ENCODE data around the gene MED13L.

MED13L gene

DNA sequence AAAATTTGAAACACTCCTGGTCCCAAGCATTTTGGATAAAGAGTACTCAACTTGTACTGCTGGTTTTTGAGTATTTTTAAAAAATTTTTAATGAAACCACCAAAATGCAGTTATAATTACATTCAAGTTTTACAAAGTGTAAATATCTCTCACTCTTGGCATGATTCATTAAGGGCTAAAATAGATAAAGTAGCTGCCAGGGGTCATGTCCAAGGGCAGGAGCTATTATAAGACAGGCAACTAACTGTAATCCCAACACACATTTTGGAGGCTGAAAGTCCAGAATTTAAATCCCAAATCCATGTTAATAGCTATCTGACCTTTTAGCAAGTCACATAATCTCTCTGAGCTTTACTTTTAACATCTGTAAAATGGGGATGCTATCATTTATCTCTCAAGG lies 207.6 kb downstream of the MED13L start:
- peaks cover 20 to 53% of the 10 kb centered on the region in 2 donors for H3K4me1 Mint-ChIP-seq
- no peaks in the 10 kb centered on the region for H3K27me3 Mint-ChIP-seq
- H3K4me3 Mint-ChIP-seq: no peak overlapping the region
- no peak for ATAC-seq (replicated peaks)
- no peaks in the 10 kb centered on the region for H3K9me3 Mint-ChIP-seq
- no peak for DNase-seq
- no peak overlapping the region for H3K27ac Mint-ChIP-seq
- H3K36me3 Mint-ChIP-seq: no peaks in the 10 kb centered on the region

DNA sequence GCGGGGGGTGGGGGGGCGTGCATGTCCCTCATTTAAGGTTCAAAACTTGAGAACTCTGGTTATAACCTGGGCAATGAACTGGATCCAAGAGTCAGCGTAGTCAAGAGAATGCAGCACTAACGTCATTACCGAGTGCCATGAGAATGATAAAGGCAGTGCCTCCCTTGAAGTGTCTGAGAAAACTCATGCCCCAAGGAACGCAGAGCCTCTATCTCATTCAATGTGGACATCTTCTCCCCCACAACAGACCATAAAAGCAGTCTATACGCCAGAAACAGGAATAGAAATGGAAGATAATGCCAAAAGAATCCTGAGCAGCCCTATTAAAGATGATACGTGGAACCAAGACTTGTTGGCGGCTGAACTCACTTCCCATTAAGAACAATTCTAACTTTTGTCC lies 208.6 kb downstream of the MED13L start:
- H3K4me3 Mint-ChIP-seq: no peak overlapping the region
- H3K36me3 Mint-ChIP-seq: no peaks in the 10 kb centered on the region
- no peak overlapping the region for H3K27ac Mint-ChIP-seq
- no peaks in the 10 kb centered on the region for H3K9me3 Mint-ChIP-seq
- DNase-seq: no peak
- ATAC-seq (replicated peaks): no peak
- peaks cover 23 to 52% of the 10 kb centered on the region in 2 donors for H3K4me1 Mint-ChIP-seq
- H3K27me3 Mint-ChIP-seq: no peaks in the 10 kb centered on the region

DNA sequence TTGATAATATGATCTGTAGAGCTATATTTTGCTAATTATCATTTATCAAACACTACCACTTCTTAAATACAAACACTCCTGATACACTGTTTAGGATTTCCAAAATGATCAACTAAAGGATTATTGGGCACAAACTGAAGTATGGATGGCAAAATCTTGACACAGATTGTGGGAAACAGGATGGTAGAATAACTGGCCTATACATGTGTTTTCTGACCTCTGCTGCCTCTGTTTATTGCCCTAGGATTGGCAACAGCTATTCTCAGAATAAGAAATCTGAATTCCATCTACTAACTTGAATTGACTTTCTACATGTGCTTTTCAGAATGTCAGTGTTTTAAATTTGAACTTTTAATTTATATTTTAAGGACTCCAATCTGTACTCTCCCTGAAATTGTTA lies 209.1 kb downstream of the MED13L start:
- ATAC-seq (replicated peaks) (no peak), DNase-seq (no peak)
- Mint-ChIP-seq H3K9me3 (no peaks in the 10 kb centered on the region), H3K36me3 (no peaks in the 10 kb centered on the region), H3K27ac (no peak overlapping the region), H3K27me3 (no peaks in the 10 kb centered on the region), H3K4me3 (no peak overlapping the region), H3K4me1 (peaks cover 23 to 52% of the 10 kb centered on the region in 2 donors)

DNA sequence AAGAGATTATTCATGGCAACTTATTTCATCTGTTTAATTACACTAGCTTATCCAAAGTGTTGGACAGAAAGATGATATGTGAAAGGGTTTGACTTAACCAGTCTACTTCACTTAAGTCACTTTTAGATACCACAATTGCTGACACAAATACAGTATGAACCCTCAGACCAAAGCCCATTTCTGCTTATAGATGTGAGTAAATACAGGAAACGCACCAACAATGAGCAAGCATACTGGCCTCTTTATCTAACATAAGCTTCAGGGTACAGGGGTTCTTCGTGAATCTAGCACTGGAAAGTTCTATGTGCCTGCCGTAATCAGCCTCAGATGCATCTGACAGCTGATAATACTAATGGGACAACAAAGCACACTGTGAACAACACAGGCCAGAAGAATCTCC lies 209.6 kb downstream of the MED13L start:
- DNase-seq (no peak), ATAC-seq (replicated peaks) (no peak)
- H3K27me3 Mint-ChIP-seq: no peaks in the 10 kb centered on the region
- peaks cover 23 to 52% of the 10 kb centered on the region in 2 donors for H3K4me1 Mint-ChIP-seq
- no peaks in the 10 kb centered on the region for H3K9me3 Mint-ChIP-seq
- no peak overlapping the region for H3K4me3 Mint-ChIP-seq
- no peaks in the 10 kb centered on the region for H3K36me3 Mint-ChIP-seq
- H3K27ac Mint-ChIP-seq: no peak overlapping the region

DNA sequence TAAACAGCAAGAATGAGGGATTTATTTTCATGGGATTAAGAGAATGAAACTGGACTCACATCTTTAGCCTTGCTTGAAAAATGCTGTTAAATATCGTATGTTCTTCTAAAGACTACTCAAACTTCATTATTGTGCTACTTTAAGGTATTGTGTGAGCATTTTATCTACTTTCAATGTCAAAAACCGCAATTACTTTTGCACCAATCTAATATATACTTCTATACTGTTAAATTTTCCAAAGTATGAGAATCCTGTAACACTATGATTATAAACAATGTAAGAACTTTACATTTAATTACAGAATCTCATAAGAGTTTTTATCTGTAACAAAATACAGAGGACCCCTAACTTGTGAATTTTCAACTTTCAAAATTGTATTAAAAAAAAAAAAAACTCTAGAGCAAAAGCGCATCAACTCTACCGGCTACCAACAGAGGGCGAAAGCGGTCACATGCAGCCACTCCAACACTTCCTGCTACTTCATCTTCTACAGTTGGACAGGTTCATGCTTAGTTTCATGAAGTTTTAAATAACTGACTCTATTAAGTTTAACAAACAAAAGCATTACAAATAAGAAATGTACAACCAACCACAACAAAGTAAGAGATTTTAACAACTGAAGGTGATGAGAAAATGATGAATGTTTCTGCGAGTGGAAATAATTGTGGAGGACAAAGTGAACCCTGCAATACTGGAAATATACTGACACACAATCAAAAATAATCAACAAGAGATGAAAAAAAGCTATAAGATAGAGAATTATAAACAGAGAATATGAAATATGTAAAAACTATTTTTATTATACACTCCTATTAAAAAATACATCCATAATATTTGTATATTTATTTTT lies 210.9 kb downstream of the MED13L start:
- Mint-ChIP-seq H3K4me1 (peaks cover 25 to 56% of the 10 kb centered on the region in 2 donors), H3K9me3 (no peaks in the 10 kb centered on the region), H3K27ac (no peak overlapping the region), H3K36me3 (no peaks in the 10 kb centered on the region), H3K4me3 (no peak overlapping the region), H3K27me3 (no peaks in the 10 kb centered on the region)
- ATAC-seq (replicated peaks) (peak in 1 of 2 donors; percentile 45), DNase-seq (peak; percentile 16)

DNA sequence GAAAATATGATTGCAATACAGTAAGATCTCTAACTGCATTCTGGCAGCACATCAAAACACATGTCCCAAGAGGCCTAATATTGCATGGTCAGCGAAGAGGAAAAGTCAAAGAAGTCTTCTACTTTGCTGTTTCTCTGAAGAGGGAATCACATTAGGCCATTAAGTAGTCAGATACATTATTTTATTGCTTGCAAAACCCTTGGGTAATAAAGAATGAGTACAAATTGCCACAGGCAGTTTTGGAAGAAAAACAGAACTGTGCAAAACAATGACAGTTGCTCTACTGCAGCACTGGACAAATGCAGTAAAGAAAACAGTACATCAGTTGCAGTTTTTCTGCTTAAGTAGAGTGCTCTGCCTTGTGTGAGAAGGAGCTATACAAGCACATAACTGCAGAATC lies 211.9 kb downstream of the MED13L start:
- H3K9me3 Mint-ChIP-seq: no peaks in the 10 kb centered on the region
- H3K36me3 Mint-ChIP-seq: no peaks in the 10 kb centered on the region
- DNase-seq: no peak
- ATAC-seq (replicated peaks): no peak
- H3K27ac Mint-ChIP-seq: no peak overlapping the region
- peaks cover 27 to 57% of the 10 kb centered on the region in 2 donors for H3K4me1 Mint-ChIP-seq
- no peaks in the 10 kb centered on the region for H3K27me3 Mint-ChIP-seq
- no peak overlapping the region for H3K4me3 Mint-ChIP-seq

DNA sequence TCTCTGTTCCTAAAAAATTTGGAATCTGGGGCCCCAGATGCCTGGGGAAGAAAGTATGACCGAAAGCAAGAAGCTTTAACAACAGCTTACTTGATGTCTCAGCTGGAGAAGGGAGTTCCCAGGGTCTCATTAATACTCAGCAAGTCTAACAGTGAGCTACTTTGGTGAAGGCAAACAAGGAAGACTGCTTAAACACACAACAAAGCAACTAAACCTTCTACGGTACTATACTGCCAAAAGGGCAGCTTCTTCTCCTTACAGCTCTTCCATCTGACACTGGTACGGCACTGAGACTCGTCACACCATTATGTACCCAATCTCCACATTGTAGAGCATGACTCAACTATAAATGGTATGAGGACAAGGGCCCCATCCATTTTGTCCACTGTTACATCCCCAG lies 213.0 kb downstream of the MED13L start:
- ATAC-seq (replicated peaks) (no peak), DNase-seq (no peak)
- H3K9me3 Mint-ChIP-seq: no peaks in the 10 kb centered on the region
- H3K27ac Mint-ChIP-seq: no peak overlapping the region
- no peaks in the 10 kb centered on the region for H3K27me3 Mint-ChIP-seq
- H3K4me1 Mint-ChIP-seq: peaks cover 27 to 63% of the 10 kb centered on the region in 2 donors
- H3K4me3 Mint-ChIP-seq: no peak overlapping the region
- H3K36me3 Mint-ChIP-seq: no peaks in the 10 kb centered on the region

DNA sequence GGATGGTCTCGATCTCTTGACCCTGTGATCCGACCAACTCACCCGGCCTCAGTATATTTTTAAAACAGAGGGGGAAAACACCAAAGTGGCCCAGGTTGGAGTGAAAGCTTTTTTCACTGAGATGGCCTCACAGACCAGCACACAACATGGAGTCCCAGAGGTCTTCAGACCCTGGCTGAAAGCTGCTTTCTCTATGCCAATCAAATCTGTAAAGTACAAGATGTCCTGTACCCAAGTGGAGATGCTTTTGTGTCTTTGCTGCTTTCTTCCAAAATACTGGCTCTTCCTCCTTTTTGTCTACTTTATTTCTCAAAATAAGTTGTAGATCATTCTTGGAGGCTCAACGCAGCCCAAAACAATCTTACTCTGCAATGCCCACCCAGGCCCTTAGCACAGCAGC lies 214.8 kb downstream of the MED13L start:
- Mint-ChIP-seq H3K27me3 (no peaks in the 10 kb centered on the region), H3K9me3 (no peaks in the 10 kb centered on the region), H3K36me3 (no peaks in the 10 kb centered on the region), H3K27ac (peak overlapping the region; percentile 47), H3K4me1 (peaks cover 22 to 49% of the 10 kb centered on the region in 2 donors), H3K4me3 (no peak overlapping the region)
- ATAC-seq (replicated peaks): no peak
- no peak for DNase-seq

DNA sequence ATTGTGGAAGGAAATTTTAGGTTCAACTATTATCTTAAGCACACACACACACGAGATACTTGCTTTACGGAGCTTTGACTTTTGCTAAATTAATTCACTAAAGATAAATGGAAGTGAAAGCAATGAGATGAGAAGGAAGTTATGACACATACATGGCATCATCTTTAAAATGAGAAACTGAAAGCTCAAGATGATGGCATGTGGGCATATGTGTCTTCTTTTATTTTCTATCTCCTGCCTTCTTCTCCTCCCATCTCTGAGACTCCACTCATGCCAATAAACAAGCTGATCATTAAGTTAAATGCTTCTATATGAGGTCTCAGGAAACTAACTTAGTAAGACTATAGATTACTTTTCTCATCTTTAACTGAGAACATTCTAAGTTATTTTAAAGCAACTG lies 216.7 kb downstream of the MED13L start:
- H3K4me1 Mint-ChIP-seq: peaks cover 16 to 37% of the 10 kb centered on the region in 2 donors
- H3K27ac Mint-ChIP-seq: peak overlapping the region; percentile 90
- ATAC-seq (replicated peaks) (peak; percentile 95 to 96), DNase-seq (no peak)
- no peaks in the 10 kb centered on the region for H3K9me3 Mint-ChIP-seq
- peak overlapping the region; percentile 60 to 74 for H3K4me3 Mint-ChIP-seq
- no peaks in the 10 kb centered on the region for H3K27me3 Mint-ChIP-seq
- H3K36me3 Mint-ChIP-seq: peaks cover 3% of the 10 kb centered on the region in 2 donors

DNA sequence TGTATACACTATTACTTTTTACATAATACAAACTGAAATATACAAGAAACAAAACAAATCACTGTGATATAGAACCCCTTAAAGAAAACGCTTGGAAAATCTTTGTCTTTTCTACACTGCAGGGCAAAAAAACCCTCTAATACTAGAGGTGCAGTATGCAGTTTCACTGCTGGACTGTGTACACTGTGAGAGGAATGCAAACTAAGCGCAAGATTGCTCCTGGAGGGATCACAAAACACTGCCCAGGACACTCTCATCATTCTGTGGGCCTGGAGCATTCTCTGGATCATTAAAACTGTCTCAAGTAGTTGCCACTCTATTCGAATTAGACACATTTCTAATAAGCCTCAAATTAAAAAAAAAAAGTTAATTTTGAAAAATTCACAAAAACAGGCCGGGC lies 217.6 kb downstream of the MED13L start:
- H3K27ac Mint-ChIP-seq: peak overlapping the region; percentile 20
- ATAC-seq (replicated peaks) (no peak), DNase-seq (no peak)
- H3K4me1 Mint-ChIP-seq: peaks cover 13 to 33% of the 10 kb centered on the region in 2 donors
- H3K27me3 Mint-ChIP-seq: no peaks in the 10 kb centered on the region
- no peaks in the 10 kb centered on the region for H3K9me3 Mint-ChIP-seq
- peaks cover 3% of the 10 kb centered on the region in 2 donors for H3K36me3 Mint-ChIP-seq
- H3K4me3 Mint-ChIP-seq: peak overlapping the region in 1 of 2 donors; percentile 41

DNA sequence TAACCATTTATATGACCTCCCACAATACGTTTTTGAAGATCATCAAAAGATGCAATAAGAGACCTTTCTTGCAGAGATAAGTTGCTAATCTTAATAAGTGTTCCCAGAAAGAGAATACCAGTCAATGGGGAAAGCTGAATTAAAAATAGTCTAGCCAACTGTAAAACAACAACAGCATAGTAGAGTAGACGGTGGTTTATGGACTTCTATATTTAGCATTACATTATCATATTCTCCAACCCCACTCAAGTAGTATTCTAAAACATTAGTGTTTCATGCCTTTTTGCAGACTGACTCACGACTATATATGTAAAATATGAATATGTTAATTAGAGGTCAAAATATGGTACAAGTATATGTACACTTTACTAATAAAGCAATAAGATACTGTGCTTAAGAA lies 218.9 kb downstream of the MED13L start:
- peaks cover 17 to 37% of the 10 kb centered on the region in 2 donors for H3K4me1 Mint-ChIP-seq
- H3K36me3 Mint-ChIP-seq: peaks cover 3% of the 10 kb centered on the region in 2 donors
- no peaks in the 10 kb centered on the region for H3K9me3 Mint-ChIP-seq
- H3K27me3 Mint-ChIP-seq: no peaks in the 10 kb centered on the region
- H3K27ac Mint-ChIP-seq: no peak overlapping the region
- ATAC-seq (replicated peaks) (peak in 1 of 2 donors; percentile 23), DNase-seq (no peak)
- H3K4me3 Mint-ChIP-seq: peak overlapping the region in 1 of 2 donors; percentile 6

DNA sequence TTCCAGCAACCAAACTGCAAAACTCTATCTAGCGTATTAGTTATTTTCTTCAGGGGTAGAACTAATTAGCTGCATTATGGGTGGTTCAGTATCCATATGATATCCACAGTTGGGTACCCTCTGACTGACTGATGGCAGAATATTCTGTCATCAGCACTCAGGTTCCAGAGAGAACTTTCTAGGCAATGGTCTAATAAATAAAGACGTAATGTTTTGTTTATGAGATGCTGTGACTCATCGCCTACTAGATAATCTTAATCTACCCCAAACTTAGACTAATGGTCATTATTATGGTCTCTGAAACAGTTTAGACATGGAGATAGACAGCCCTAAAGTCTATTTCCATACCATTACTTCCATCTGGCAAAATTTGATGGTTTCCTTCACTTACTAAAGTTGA lies 220.1 kb downstream of the MED13L start:
- Mint-ChIP-seq H3K27me3 (no peaks in the 10 kb centered on the region), H3K4me1 (peaks cover 19 to 43% of the 10 kb centered on the region in 2 donors), H3K36me3 (peaks cover 3% of the 10 kb centered on the region in 2 donors), H3K4me3 (no peak overlapping the region), H3K27ac (no peak overlapping the region), H3K9me3 (no peaks in the 10 kb centered on the region)
- DNase-seq (no peak), ATAC-seq (replicated peaks) (no peak)

DNA sequence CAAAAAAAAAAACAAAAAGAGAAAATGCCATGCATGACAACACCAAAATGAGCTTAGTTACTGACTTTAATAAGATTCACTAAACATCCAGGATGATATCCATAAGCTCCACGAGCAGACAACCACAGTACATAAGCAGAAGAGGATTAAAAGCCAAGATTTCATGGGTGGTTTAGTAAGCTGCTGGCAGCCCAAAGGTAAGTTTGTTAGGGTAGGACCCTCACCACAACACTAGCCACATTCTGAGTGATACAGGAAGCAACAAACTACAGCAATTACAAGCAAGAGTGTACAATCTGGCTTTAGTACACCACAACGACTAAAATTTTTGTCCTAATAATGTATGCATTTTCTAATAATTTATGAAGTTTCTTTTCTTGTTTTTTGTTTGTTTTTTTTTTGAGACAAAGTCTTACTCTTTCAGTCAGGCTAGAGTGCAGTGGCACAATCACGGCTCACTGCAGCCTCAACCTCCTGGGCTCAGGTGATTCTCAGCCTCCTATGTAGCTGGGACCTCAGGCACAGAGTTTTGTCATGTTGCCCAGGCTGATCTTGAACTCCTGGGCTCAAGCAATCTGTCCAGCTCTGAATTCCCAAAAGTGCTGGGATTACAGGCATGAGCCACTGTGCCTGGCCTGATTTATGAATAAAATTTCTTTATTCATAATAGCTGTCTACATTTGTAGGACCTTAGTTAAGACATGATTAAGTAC lies 221.4 kb downstream of the MED13L start:
- H3K9me3 Mint-ChIP-seq: no peaks in the 10 kb centered on the region
- no peaks in the 10 kb centered on the region for H3K27me3 Mint-ChIP-seq
- H3K4me1 Mint-ChIP-seq: peaks cover 26 to 44% of the 10 kb centered on the region in 2 donors
- ATAC-seq (replicated peaks) (peak in 1 of 2 donors; percentile 29), DNase-seq (no peak)
- H3K36me3 Mint-ChIP-seq: peaks cover 3% of the 10 kb centered on the region in 2 donors
- H3K27ac Mint-ChIP-seq: no peak overlapping the region
- no peak overlapping the region for H3K4me3 Mint-ChIP-seq

DNA sequence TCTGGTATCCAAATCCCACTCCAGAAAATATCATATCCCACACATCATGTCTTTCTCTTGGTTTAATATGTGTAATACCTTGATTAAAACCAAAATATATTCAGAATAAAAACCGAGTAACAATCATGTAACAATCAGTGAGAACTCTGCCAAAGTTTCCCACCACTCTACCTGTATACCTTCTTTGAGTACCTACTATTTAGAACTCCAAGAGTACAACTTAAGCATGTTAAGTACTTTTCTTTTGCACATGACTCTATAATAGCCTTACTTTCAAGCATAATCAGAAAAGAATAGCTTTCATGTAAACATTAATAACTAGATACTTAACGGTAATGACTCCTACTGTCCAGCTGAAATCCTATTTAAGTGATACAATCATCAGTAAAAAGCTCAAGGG lies 223.2 kb downstream of the MED13L start:
- ATAC-seq (replicated peaks): no peak
- no peaks in the 10 kb centered on the region for H3K9me3 Mint-ChIP-seq
- no peak for DNase-seq
- peaks cover 3% of the 10 kb centered on the region in 2 donors for H3K36me3 Mint-ChIP-seq
- H3K27me3 Mint-ChIP-seq: no peaks in the 10 kb centered on the region
- no peak overlapping the region for H3K27ac Mint-ChIP-seq
- peaks cover 26 to 39% of the 10 kb centered on the region in 2 donors for H3K4me1 Mint-ChIP-seq
- no peak overlapping the region for H3K4me3 Mint-ChIP-seq

All from stimulated activated naive B cell treated with anti-CD40 and anti-IgM and Interleukin-4, amounts not matched to agents 10 μg/mL and 1 μg/mL and 100 μg/mL, for 72 hours (primary cell).